Prostate gland (tissue), 2 donors: ENCODE data around the gene PSMB8. TPM values are rescaled to one million over a fixed set of nuclear protein-coding genes. Genes with fewer than 3 reads are reported as not detected.
A peak's percentile ranks its signal among the peaks of the same experiment; 100 is the strongest.

Source experiments
- DNase-seq: peaks from one replicate; pipeline ENCODE4 v3.0.0-alpha.2; 2019; ENCODE audit warnings: low spot score
- H3K27ac ChIP-seq, 2 donors: fragments of 200-600 bp; sonication (generic); 2 replicates each; pipeline ENCODE4 v1.5.1; 2017 to 2019
- H3K27me3 ChIP-seq: fragments of 200-600 bp; sonication (generic); replicated peaks from 2 replicates; pipeline ENCODE4 v1.5.1; 2019; ENCODE audit not compliant: insufficient read depth
- H3K36me3 ChIP-seq, 2 donors: fragments of 200-600 bp; sonication (generic); 1 replicate in 1 of 2; 2 replicates in 1 of 2; pipeline versions ENCODE4 v1.5.1 to v1.8.1; 2017 to 2019
- H3K4me1 ChIP-seq: fragments of 200-600 bp; sonication (generic); replicated peaks from 2 replicates; pipeline ENCODE4 v1.5.1; 2019
- H3K4me3 ChIP-seq, 2 donors: fragments of 200-600 bp; sonication (generic); 2 replicates each; pipeline ENCODE4 v1.5.1; 2017 to 2019
- H3K9me3 ChIP-seq: fragments of 200-600 bp; sonication (generic); 2 replicates; pipeline ENCODE4 v1.5.1; 2017
- CTCF ChIP-seq, 4 experiments: fragments of 200-600 bp in 2 of 4; fragments of 450-650 bp in 2 of 4; sonication (generic) in 2 of 4; IDR thresholded peaks; 1 replicate in 3 of 4; 2 replicates in 1 of 4; pipeline ENCODE4 v1.5.1; 2016 to 2019; ENCODE audit warnings: antibody characterized with exemption in 4 of 4, mild to moderate bottlenecking in 2 of 4, moderate library complexity in 2 of 4
- POLR2A ChIP-seq: fragments of 450-650 bp; IDR thresholded peaks from one replicate; pipeline ENCODE4 v1.6.1; 2016; ENCODE audit warnings: antibody characterized with exemption, mild to moderate bottlenecking
- POLR2AphosphoS5 ChIP-seq: sonication (generic); formaldehyde crosslinking; IDR thresholded peaks from one replicate; pipeline ENCODE4 v1.6.1; 2017; ENCODE audit warnings: antibody characterized with exemption
- WGBS: methylation state at CpG from one replicate; pipeline ENCODE4 v1.1.5; 2018; 5-methylcytosine and 5-hydroxymethylcytosine counted together
- intact Hi-C: fragments of 100-400 bp; cut with DNase I; formaldehyde crosslinking; loops from one replicate; pipeline ENCODE4 v1.14.2; 2022
- total RNA-seq, 2 donors: library from RNA; depleted of rRNA; stranded (reverse); fragments of >200 nt; gene quantifications; one replicate each; pipeline ENCODE4 v1.1.0, GENCODE V29; 2016

PSMB8 gene
- total RNA-seq, 2 donors from 2014 or later, result 30.7 to 47.3 TPM

GRCh38 chr6:32867554-32868256 lies 23.9 kb upstream of the PSMB8 start:
- 60% methylated on average over 8 of the region's 8 CpGs for WGBS
- Histone ChIP-seq H3K27me3 (no peaks in the 10 kb centered on the region), H3K4me3 (no peak overlapping the region), H3K27ac (no peak overlapping the region), H3K9me3 (no peaks in the 10 kb centered on the region), H3K36me3 (no peaks in the 10 kb centered on the region), H3K4me1 (no peaks in the 10 kb centered on the region)
- no peak for TF ChIP-seq CTCF (IDR thresholded peaks at IDR 0.05)
- TF ChIP-seq POLR2AphosphoS5, result no peak
- intact Hi-C loops, result loop anchor here (5.0 to 10.0 kb wide), 2 partner anchors 40 to 453 kb away; no protein-coding TSS in a partner anchor
- no peak for DNase-seq

- DNase-seq, result no peak
- no peak for TF ChIP-seq POLR2AphosphoS5
- no peaks in the 10 kb centered on the region for H3K4me1 ChIP-seq
- no peak overlapping the region for H3K4me3 ChIP-seq
- intact Hi-C loops, result loop anchor here (5.0 to 10.0 kb wide), 2 partner anchors 40 to 452 kb away; no protein-coding TSS in a partner anchor
- no peak overlapping the region for H3K27ac ChIP-seq
- no peaks in the 10 kb centered on the region for H3K27me3 ChIP-seq
- H3K36me3 ChIP-seq, result no peaks in the 10 kb centered on the region
- no peaks in the 10 kb centered on the region for H3K9me3 ChIP-seq
- 63% methylated on average over 3 of the region's 3 CpGs for WGBS
Measured at GRCh38 chr6:32867022-32867477, 23.2 kb upstream of the PSMB8 start.

DNA sequence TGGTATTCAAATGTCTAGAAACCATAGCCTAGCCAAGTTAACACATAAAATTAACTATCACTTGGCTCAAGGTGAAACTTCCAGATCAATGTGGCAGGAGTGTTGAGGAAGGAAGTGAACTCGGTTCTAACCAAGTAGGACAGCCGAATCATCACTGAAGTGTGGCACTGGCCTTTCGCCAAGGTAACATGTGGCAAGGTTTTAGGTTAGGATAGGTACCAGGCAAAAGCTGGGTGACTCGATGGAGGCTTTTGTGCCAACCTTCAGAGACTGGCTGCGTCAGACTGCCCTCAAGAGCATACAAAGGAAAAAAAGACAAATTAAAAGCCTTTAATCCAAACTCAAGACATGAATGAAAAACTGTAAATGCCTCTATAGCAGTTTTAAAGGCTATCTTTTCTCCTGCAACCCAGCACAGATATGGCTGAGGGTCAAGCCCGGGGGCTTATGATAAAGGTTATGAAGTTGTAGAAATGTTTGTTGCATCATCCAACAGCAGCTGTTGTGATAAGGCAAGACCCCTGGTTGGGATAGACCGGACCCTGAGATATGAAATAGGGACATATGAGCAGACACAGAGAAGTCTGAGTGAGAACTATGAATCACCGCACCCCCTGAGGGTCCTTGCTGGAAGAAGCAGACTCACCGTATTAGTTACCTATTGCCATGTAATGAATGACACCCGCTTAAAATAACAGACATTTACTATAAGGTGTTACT lies 22.0 kb upstream of the PSMB8 start:
- Histone ChIP-seq H3K4me1 (no peaks in the 10 kb centered on the region), H3K9me3 (no peaks in the 10 kb centered on the region), H3K27ac (no peak overlapping the region), H3K4me3 (no peak overlapping the region), H3K36me3 (no peaks in the 10 kb centered on the region), H3K27me3 (no peaks in the 10 kb centered on the region)
- TF ChIP-seq POLR2A, result no peak
- DNase-seq, result no peak
- 71% methylated on average over 10 of the region's 10 CpGs for WGBS
- intact Hi-C loops, result loop anchor here (5.0 to 10.0 kb wide), 2 partner anchors 39 to 451 kb away; no protein-coding TSS in a partner anchor

DNA sequence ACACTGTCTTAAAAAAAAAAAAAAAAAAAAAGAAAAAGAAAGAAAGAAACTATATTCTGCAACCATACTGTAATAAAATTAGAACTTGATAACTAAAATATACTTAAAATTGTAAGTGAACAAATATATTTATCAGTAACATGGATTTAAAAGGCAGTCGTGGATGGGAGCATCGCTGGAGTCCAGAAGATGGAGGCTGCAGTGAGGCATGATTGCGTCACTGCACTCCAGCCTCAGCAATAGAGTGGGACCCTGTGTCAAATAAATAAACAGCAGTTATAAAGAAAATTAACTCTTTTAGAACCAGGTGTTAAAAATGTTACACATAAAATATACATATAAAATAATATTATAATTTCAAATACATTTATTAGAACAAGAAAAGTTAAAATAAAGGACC lies 18.9 kb upstream of the PSMB8 start:
- H3K9me3 ChIP-seq, result no peaks in the 10 kb centered on the region
- no peak overlapping the region for H3K27ac ChIP-seq
- TF ChIP-seq CTCF (IDR thresholded peaks at IDR 0.05), result no peak
- TF ChIP-seq POLR2AphosphoS5, result no peak
- TF ChIP-seq POLR2A, result no peak
- no peaks in the 10 kb centered on the region for H3K36me3 ChIP-seq
- no peak overlapping the region for H3K4me3 ChIP-seq
- intact Hi-C loops, result loop anchor here (10.0 kb wide), 1 partner anchor 448 kb away; no protein-coding TSS in a partner anchor
- no peaks in the 10 kb centered on the region for H3K4me1 ChIP-seq
- DNase-seq, result no peak
- WGBS, result 79% methylated on average over 3 of the region's 3 CpGs
- no peaks in the 10 kb centered on the region for H3K27me3 ChIP-seq

GRCh38 chr6:32860674-32861073 lies 16.8 kb upstream of the PSMB8 start:
- Histone ChIP-seq H3K27ac (peak overlapping the region in 1 of 2 donors; percentile 9), H3K36me3 (no peaks in the 10 kb centered on the region), H3K27me3 (no peaks in the 10 kb centered on the region), H3K9me3 (no peaks in the 10 kb centered on the region), H3K4me3 (no peak overlapping the region), H3K4me1 (no peaks in the 10 kb centered on the region)
- no peak for DNase-seq
- TF ChIP-seq POLR2AphosphoS5, result no peak
- TF ChIP-seq CTCF (IDR thresholded peaks at IDR 0.05), result no peak
- TF ChIP-seq POLR2A, result no peak
- intact Hi-C loops, result loop anchor here (10.0 kb wide), 1 partner anchor 446 kb away; no protein-coding TSS in a partner anchor
- WGBS, result 91% methylated on average over 1 of the region's 1 CpG
